OCI-LY7 (cell line): ENCODE results near the gene SLC16A8. TPM values are rescaled to one million over a fixed set of nuclear protein-coding genes. Genes with fewer than 3 reads are reported as not detected.

ENCODE experiments used
- BruUV-seq: library from RNA; stranded (reverse); fragments of 400-500 nt; replicated peaks from 2 replicates; lab custom pipeline; 2021; lab: Mats Ljungman, UMichigan
- CTCF ChIA-PET: fragments of 300-600 bp; sonication (Branson Sonifier 250); formaldehyde crosslinking; loops from one replicate; lab custom pipeline; 2022; ENCODE audit warnings: antibody characterized with exemption; ENCODE audit not compliant: unreplicated experiment; lab: Charles Lee
- POLR2A ChIA-PET: fragments of 300-600 bp; sonication (Branson Sonifier 250); formaldehyde crosslinking; loops from one replicate; lab custom pipeline; 2022; ENCODE audit warnings: antibody characterized with exemption; lab: Charles Lee
- DNase-seq: peaks from one replicate; pipeline ENCODE4 v3.0.0-alpha.2; 2015; ENCODE audit warnings: low spot score
- H2AFZ ChIP-seq: fragments of 200-600 bp; sonication (generic), shearing (Covaris generic); 2 replicates; pipeline ENCODE4 v1.6.1; 2014; ENCODE audit warnings: mild to moderate bottlenecking, antibody characterized with exemption, low read length, moderate library complexity
- H3K27ac ChIP-seq: fragments of 200-600 bp; sonication (generic); 2 replicates; pipeline ENCODE4 v1.5.1; 2014; ENCODE audit warnings: mixed run types, low read depth, mild to moderate bottlenecking, moderate library complexity, low read length, inconsistent platforms; ENCODE audit not compliant: poor library complexity, severe bottlenecking
- H3K36me3 ChIP-seq: fragments of 200-600 bp; sonication (generic); 2 replicates; pipeline ENCODE4 v1.6.1; 2014; ENCODE audit warnings: mild to moderate bottlenecking, antibody characterized with exemption, low read length, moderate library complexity, mixed read lengths; ENCODE audit not compliant: insufficient read depth
- H3K4me1 ChIP-seq: fragments of 200-600 bp; sonication (generic); 2 replicates; pipeline ENCODE4 v1.5.1; 2014; ENCODE audit warnings: mild to moderate bottlenecking, low read length; ENCODE audit not compliant: insufficient read depth, poor library complexity, severe bottlenecking
- H3K4me2 ChIP-seq: fragments of 200-600 bp; sonication (generic); 2 replicates; pipeline ENCODE4 v1.6.1; 2014; ENCODE audit warnings: mild to moderate bottlenecking, low read length
- H3K4me3 ChIP-seq: fragments of 200-600 bp; sonication (generic); 2 replicates; pipeline ENCODE4 v1.5.1; 2014; ENCODE audit warnings: mild to moderate bottlenecking, low read depth, low read length; ENCODE audit not compliant: poor library complexity, severe bottlenecking
- H3K79me2 ChIP-seq: fragments of 200-600 bp; sonication (generic); 2 replicates; pipeline ENCODE4 v1.6.1; 2016; ENCODE audit warnings: low read depth, mild to moderate bottlenecking, low read length, moderate library complexity, mixed read lengths; ENCODE audit not compliant: insufficient read depth
- H3K9me2 ChIP-seq: fragments of 200-600 bp; sonication (generic); 2 replicates; pipeline ENCODE4 v1.6.1; 2016; ENCODE audit warnings: mild to moderate bottlenecking, low read length, mixed read lengths; ENCODE audit not compliant: insufficient read depth
- H3K9me3 ChIP-seq: fragments of 200-600 bp; sonication (generic); 2 replicates; pipeline ENCODE4 v1.6.1; 2014; ENCODE audit warnings: mild to moderate bottlenecking, mixed run types, low read length, mixed read lengths
- H4K20me1 ChIP-seq: fragments of 200-600 bp; sonication (generic); 2 replicates; pipeline ENCODE4 v1.6.1; 2014; ENCODE audit warnings: mild to moderate bottlenecking, antibody characterized with exemption, low read length, moderate library complexity, mixed read lengths; ENCODE audit not compliant: insufficient read depth
- EZH2phosphoT487 ChIP-seq: fragments of 200-600 bp; sonication (generic); IDR thresholded peaks from 2 replicates; pipeline ENCODE4 v1.6.1; 2018; ENCODE audit warnings: low read depth, borderline replicate concordance, mild to moderate bottlenecking, mixed run types, antibody characterized with exemption, low read length, moderate library complexity, mixed read lengths
- intact Hi-C: fragments of 100-400 bp; cut with micrococcal nuclease; formaldehyde crosslinking; loops from one replicate; pipeline ENCODE4 v1.10.0; 2022; ENCODE audit not compliant: unreplicated experiment
- total RNA-seq, 2 experiments: library from RNA; depleted of rRNA in 1 of 2; stranded (reverse); fragments of >200 nt in 1 of 2; shearing (Covaris generic) in 1 of 2; gene quantifications; 2 replicates each; pipeline ENCODE4 v1.2.3, GENCODE V29; 2014 to 2022
- TF ChIP-seq, protein P1 (sequence below): fragments of 200-600 bp; sonication (generic); conservative IDR thresholded peaks from 2 replicates; pipeline ENCODE4 v1.5.1; 2014; ENCODE audit warnings: mild to moderate bottlenecking, antibody characterized with exemption, low read length, moderate library complexity, mixed read lengths

Gene SLC16A8
- total RNA-seq, 2 experiments from 2014 or later, result not detected

- Histone ChIP-seq H2AFZ (no peak overlapping the region), H3K4me3 (no peak overlapping the region), H3K9me3 (no peaks in the 10 kb centered on the region), H3K4me1 (peaks cover 14% of the 10 kb centered on the region), H3K27ac (no peak overlapping the region), H4K20me1 (no peaks in the 10 kb centered on the region), H3K36me3 (no peaks in the 10 kb centered on the region), H3K9me2 (no peaks in the 10 kb centered on the region), H3K79me2 (no peaks in the 10 kb centered on the region), H3K4me2 (no peak overlapping the region)
- CTCF ChIA-PET, result no interaction called here
- intact Hi-C loops, result no loop called here
- POLR2A ChIA-PET, result interaction anchor here (0.6 kb wide), 1 partner anchor 574 kb away, joined by 4 read pairs; no protein-coding TSS in a partner anchor
- DNase-seq, result no peak
- no peak for TF ChIP-seq EZH2phosphoT487
- TF ChIP-seq, protein P1, sequence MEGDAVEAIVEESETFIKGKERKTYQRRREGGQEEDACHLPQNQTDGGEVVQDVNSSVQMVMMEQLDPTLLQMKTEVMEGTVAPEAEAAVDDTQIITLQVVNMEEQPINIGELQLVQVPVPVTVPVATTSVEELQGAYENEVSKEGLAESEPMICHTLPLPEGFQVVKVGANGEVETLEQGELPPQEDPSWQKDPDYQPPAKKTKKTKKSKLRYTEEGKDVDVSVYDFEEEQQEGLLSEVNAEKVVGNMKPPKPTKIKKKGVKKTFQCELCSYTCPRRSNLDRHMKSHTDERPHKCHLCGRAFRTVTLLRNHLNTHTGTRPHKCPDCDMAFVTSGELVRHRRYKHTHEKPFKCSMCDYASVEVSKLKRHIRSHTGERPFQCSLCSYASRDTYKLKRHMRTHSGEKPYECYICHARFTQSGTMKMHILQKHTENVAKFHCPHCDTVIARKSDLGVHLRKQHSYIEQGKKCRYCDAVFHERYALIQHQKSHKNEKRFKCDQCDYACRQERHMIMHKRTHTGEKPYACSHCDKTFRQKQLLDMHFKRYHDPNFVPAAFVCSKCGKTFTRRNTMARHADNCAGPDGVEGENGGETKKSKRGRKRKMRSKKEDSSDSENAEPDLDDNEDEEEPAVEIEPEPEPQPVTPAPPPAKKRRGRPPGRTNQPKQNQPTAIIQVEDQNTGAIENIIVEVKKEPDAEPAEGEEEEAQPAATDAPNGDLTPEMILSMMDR, result no peak
- BruUV-seq, result no TSS peak
Observed at GRCh38 chr22:38033522-38034277, 50.3 kb downstream of the SLC16A8 start.

GRCh38 chr22:38032681-38033521 lies 51.1 kb downstream of the SLC16A8 start:
- Histone ChIP-seq H3K9me2 (no peaks in the 10 kb centered on the region), H3K79me2 (no peaks in the 10 kb centered on the region), H4K20me1 (no peaks in the 10 kb centered on the region), H3K27ac (no peak overlapping the region), H2AFZ (no peak overlapping the region), H3K4me2 (no peak overlapping the region), H3K4me3 (no peak overlapping the region), H3K9me3 (no peaks in the 10 kb centered on the region), H3K4me1 (peaks cover 14% of the 10 kb centered on the region), H3K36me3 (no peaks in the 10 kb centered on the region)
- TF ChIP-seq EZH2phosphoT487, result no peak
- TF ChIP-seq, protein P1, result no peak
- no peak for DNase-seq
- CTCF ChIA-PET, result no interaction called here
- POLR2A ChIA-PET, result no interaction called here
- no TSS peak for BruUV-seq
- intact Hi-C loops, result no loop called here
